OCI-LY1 (cell line): ENCODE results near the gene SPRY2.

ENCODE experiments used
- H2AFZ ChIP-seq: fragments of 200-600 bp; sonication (generic), shearing (Covaris generic); 2 replicates; pipeline ENCODE4 v1.6.0; 2014; ENCODE audit warnings: antibody characterized with exemption, mild to moderate bottlenecking, low read length
- H3F3A ChIP-seq: fragments of 200-600 bp; sonication (generic), shearing (Covaris generic); 2 replicates; pipeline ENCODE4 v1.6.0; 2014; ENCODE audit warnings: mild to moderate bottlenecking, antibody characterized with exemption, low read length, moderate library complexity; ENCODE audit not compliant: insufficient read depth
- H3K27ac ChIP-seq: fragments of 200-600 bp; sonication (generic); 2 replicates; pipeline ENCODE4 v1.5.1; 2014; ENCODE audit warnings: low read length, mixed run types, mild to moderate bottlenecking, low read depth; ENCODE audit not compliant: poor library complexity, severe bottlenecking
- H3K27me3 ChIP-seq: fragments of 200-600 bp; sonication (generic); 2 replicates; pipeline ENCODE4 v1.6.0; 2014; ENCODE audit warnings: antibody characterized with exemption, mild to moderate bottlenecking, low read length, moderate library complexity; ENCODE audit not compliant: insufficient read depth
- H3K36me3 ChIP-seq: fragments of 200-600 bp; sonication (generic); 2 replicates; pipeline ENCODE4 v1.6.1; 2014; ENCODE audit warnings: mild to moderate bottlenecking, antibody characterized with exemption, low read length, moderate library complexity, mixed read lengths; ENCODE audit not compliant: insufficient read depth
- H3K4me1 ChIP-seq: fragments of 200-600 bp; sonication (generic); 2 replicates; pipeline ENCODE4 v1.5.1; 2014; ENCODE audit warnings: mild to moderate bottlenecking, low read length, moderate library complexity; ENCODE audit not compliant: insufficient read depth, severe bottlenecking
- H3K4me2 ChIP-seq: fragments of 200-600 bp; sonication (generic), shearing (Covaris generic); 2 replicates; pipeline ENCODE4 v1.6.1; 2014; ENCODE audit warnings: low read length
- H3K4me3 ChIP-seq: fragments of 200-600 bp; sonication (generic); 2 replicates; pipeline ENCODE4 v1.5.1; 2014; ENCODE audit warnings: low read length, low read depth, mild to moderate bottlenecking, mixed read lengths; ENCODE audit not compliant: poor library complexity, severe bottlenecking
- H3K79me2 ChIP-seq: fragments of 200-600 bp; shearing (Covaris generic); 2 replicates; pipeline ENCODE4 v1.6.1; 2016; ENCODE audit warnings: mixed run types, low read length, mixed read lengths; ENCODE audit not compliant: insufficient read depth
- H3K9ac ChIP-seq: fragments of 200-600 bp; sonication (generic), shearing (Covaris generic); 2 replicates; pipeline ENCODE4 v1.6.1; 2014; ENCODE audit warnings: mild to moderate bottlenecking, low read length, mixed read lengths
- H3K9me2 ChIP-seq: fragments of 200-600 bp; sonication (generic), shearing (Covaris generic); 2 replicates; pipeline ENCODE4 v1.6.1; 2014; ENCODE audit warnings: low read depth, mild to moderate bottlenecking, low read length, mixed read lengths
- H3K9me3 ChIP-seq: fragments of 200-600 bp; shearing (Covaris generic); 2 replicates; pipeline ENCODE4 v1.6.1; 2014; ENCODE audit warnings: low read length, mixed read lengths
- H4K20me1 ChIP-seq: fragments of 200-600 bp; sonication (generic), shearing (Covaris generic); 2 replicates; pipeline ENCODE4 v1.6.0; 2016; ENCODE audit warnings: mild to moderate bottlenecking, low read length; ENCODE audit not compliant: insufficient read depth
- CTCF ChIP-seq: fragments of 200-600 bp; sonication (generic), shearing (Covaris generic); IDR thresholded peaks from 2 replicates; pipeline ENCODE4 v1.5.1; 2017; ENCODE audit warnings: mild to moderate bottlenecking, antibody characterized with exemption, low read length, moderate library complexity, mixed read lengths
- EZH2 ChIP-seq: fragments of 200-600 bp; sonication (generic), shearing (Covaris generic); IDR thresholded peaks from 2 replicates; pipeline ENCODE4 v1.8.0; 2017; ENCODE audit warnings: borderline replicate concordance, mixed run types, mild to moderate bottlenecking, antibody characterized with exemption, low read length, moderate library complexity, mixed read lengths

Gene SPRY2

GRCh38 chr13:80382576-80382975 is 41.6 kb upstream of the SPRY2 start:
- no peaks in the 10 kb centered on the region for H4K20me1 ChIP-seq
- TF ChIP-seq EZH2 (no peak), CTCF (no peak)
- no peaks in the 10 kb centered on the region for H3K27me3 ChIP-seq
- no peak overlapping the region for H3K4me2 ChIP-seq
- H2AFZ ChIP-seq: no peak overlapping the region
- H3K9ac ChIP-seq: no peak overlapping the region
- H3K36me3 ChIP-seq: no peaks in the 10 kb centered on the region
- H3K27ac ChIP-seq: no peak overlapping the region
- no peaks in the 10 kb centered on the region; the same call in 1 of the 2 replicates for H3K9me3 ChIP-seq
- no peaks in the 10 kb centered on the region for H3F3A ChIP-seq
- H3K9me2 ChIP-seq: no peaks in the 10 kb centered on the region
- no peaks in the 10 kb centered on the region for H3K79me2 ChIP-seq
- peaks cover under 1% of the 10 kb centered on the region for H3K4me1 ChIP-seq
- H3K4me3 ChIP-seq: no peak overlapping the region

DNA sequence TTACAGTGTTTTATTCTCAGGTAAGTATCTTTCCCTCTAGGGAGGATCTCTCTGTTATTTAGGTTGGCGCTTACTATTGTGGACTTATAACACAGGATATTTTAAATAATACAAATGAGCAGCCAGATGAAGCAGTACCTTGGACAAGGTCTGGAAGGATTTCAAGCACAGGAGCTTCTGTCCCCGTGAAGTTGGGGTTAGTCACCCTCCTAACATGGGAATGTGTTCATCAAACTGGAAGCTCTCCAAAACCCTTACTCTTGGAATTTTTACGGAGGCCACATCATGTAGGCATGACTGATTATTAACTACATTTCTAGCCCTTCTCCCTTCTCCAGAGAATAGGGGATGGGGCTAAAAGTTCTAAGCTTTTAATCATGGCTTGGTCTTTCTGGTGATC is 38.3 kb upstream of the SPRY2 start:
- Histone ChIP-seq H3K36me3 (no peaks in the 10 kb centered on the region), H3K4me1 (no peaks in the 10 kb centered on the region), H3K4me3 (no peak overlapping the region), H3K4me2 (no peak overlapping the region), H3F3A (no peaks in the 10 kb centered on the region), H4K20me1 (no peaks in the 10 kb centered on the region), H3K27me3 (no peaks in the 10 kb centered on the region), H3K9me3 (no peaks in the 10 kb centered on the region; the same call in 1 of the 2 replicates), H2AFZ (no peak overlapping the region), H3K27ac (no peak overlapping the region), H3K79me2 (no peaks in the 10 kb centered on the region), H3K9ac (no peak overlapping the region), H3K9me2 (no peaks in the 10 kb centered on the region)
- TF ChIP-seq CTCF (no peak), EZH2 (no peak)

DNA sequence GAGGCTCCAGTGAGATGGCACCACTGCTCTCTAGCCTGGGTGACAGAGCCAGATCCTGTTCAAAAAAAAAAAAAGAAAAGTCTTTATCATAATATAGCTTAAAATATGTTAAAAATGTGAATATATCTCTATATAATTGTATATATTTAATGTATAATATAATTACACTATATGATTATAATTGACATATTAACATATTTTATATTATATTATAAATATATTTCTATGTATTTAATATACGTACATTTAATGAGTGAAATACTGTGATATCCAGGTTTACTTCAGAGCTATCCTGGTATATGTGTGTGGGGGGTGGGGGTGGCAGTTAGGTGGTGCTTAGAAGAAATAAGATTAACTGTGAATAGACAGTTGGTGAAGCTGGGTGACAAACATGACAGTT is 35.6 kb upstream of the SPRY2 start:
- Histone ChIP-seq H2AFZ (no peak overlapping the region), H3F3A (no peaks in the 10 kb centered on the region), H4K20me1 (no peaks in the 10 kb centered on the region), H3K9me2 (no peaks in the 10 kb centered on the region), H3K9me3 (no peaks in the 10 kb centered on the region; the same call in 1 of the 2 replicates), H3K4me2 (no peak overlapping the region), H3K4me1 (no peaks in the 10 kb centered on the region), H3K4me3 (no peak overlapping the region), H3K27me3 (no peaks in the 10 kb centered on the region), H3K36me3 (no peaks in the 10 kb centered on the region), H3K27ac (no peak overlapping the region), H3K79me2 (no peaks in the 10 kb centered on the region), H3K9ac (no peak overlapping the region)
- TF ChIP-seq EZH2: no peak
- no peak for TF ChIP-seq CTCF
